RWPE2 (cell line): ENCODE data around the gene GORASP1.

Experiments used
- ATAC-seq: fragments of 200-7000 bp; cut with Tn5 transposase; 3 replicates; pipeline ENCODE4 v1.9.1; 2021; ENCODE audit warnings: low read depth
- DNase-seq: peaks from one replicate; pipeline ENCODE4 v3.0.0-alpha.2; 2020; ENCODE audit warnings: low spot score
- H3K27ac ChIP-seq: fragments of 450-650 bp; 2 replicates; pipeline ENCODE4 v1.5.1; 2017; ENCODE audit warnings: mild to moderate bottlenecking; ENCODE audit not compliant: poor library complexity, severe bottlenecking
- H3K27me3 ChIP-seq: fragments of 250-450 bp; sonication (Bioruptor Pico); 2 replicates; pipeline ENCODE4 v1.5.1; 2021; ENCODE audit warnings: mild to moderate bottlenecking, moderate library complexity; ENCODE audit not compliant: insufficient read depth, poor library complexity, severe bottlenecking
- H3K36me3 ChIP-seq: fragments of 250-450 bp; sonication (Bioruptor Pico); 2 replicates; pipeline ENCODE4 v1.5.1; 2020; ENCODE audit warnings: low read depth, mild to moderate bottlenecking, moderate library complexity
- H3K4me1 ChIP-seq: fragments of 250-450 bp; sonication (Bioruptor Pico); 2 replicates; pipeline ENCODE4 v1.5.1; 2021; ENCODE audit warnings: mild to moderate bottlenecking, moderate library complexity; ENCODE audit not compliant: insufficient read depth, poor library complexity, severe bottlenecking
- H3K4me3 ChIP-seq: fragments of 250-450 bp; sonication (Bioruptor Pico); 2 replicates; pipeline ENCODE4 v1.5.1; 2021; ENCODE audit warnings: mild to moderate bottlenecking, moderate library complexity; ENCODE audit not compliant: severe bottlenecking
- H3K9me3 ChIP-seq: fragments of 250-450 bp; sonication (Bioruptor Pico); 2 replicates; pipeline ENCODE4 v1.5.1; 2021; ENCODE audit warnings: mild to moderate bottlenecking, moderate library complexity; ENCODE audit not compliant: severe bottlenecking
- CTCF ChIP-seq: fragments of 450-650 bp; IDR thresholded peaks from one replicate; pipeline ENCODE4 v1.5.1; 2017; ENCODE audit warnings: mild to moderate bottlenecking, moderate library complexity; ENCODE audit not compliant: poor library complexity, severe bottlenecking

Gene GORASP1

GRCh38 chr3:39107388-39108199, at the start of gene GORASP1, which contains the start of gene TTC21A:
Gene GORASP1 (minus strand): TSS chr3:39107627. CDS start chr3:39107541, 86 bp downstream.
Gene TTC21A (plus strand): TSS chr3:39107680. CDS start chr3:39107838, 158 bp downstream.
- Histone ChIP-seq H3K27ac (peak within 1 kb of the TSS; percentile 65), H3K9me3 (no peaks in the 10 kb centered on the region), H3K4me3 (peak within 1 kb of the TSS; percentile 84), H3K27me3 (no peaks in the 10 kb centered on the region), H3K4me1 (peaks cover 14% of the 10 kb centered on the region), H3K36me3 (no peaks in the 10 kb centered on the region)
- ATAC-seq = peak; percentile 82
- no peak for DNase-seq
- no peak for TF ChIP-seq CTCF

DNA sequence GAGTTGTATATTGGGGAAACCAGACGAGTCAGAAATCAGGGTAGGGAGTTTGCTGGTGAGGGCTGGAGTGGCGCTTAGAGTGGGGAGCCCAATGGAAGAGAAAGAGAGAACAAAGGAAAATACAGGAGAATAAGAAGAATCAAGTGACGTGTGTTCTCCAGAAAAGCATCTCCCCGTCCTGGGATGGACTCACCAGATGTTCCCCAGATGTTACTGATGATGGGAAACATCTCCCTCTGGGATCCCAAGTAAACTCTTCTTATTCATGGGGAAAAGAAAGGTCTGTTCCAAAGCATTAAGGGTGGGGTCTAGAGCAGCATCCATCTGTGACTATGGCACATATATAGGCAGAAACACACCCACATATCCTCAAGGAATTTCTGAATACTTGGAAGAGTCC, 49.0 kb upstream of the GORASP1 start:
- DNase-seq = no peak
- no peak overlapping the region for H3K27ac ChIP-seq
- no peaks in the 10 kb centered on the region for H3K27me3 ChIP-seq
- no peak for ATAC-seq
- peaks cover 6% of the 10 kb centered on the region for H3K4me1 ChIP-seq
- H3K9me3 ChIP-seq = no peaks in the 10 kb centered on the region
- no peaks in the 10 kb centered on the region for H3K36me3 ChIP-seq
- H3K4me3 ChIP-seq = no peak overlapping the region
- TF ChIP-seq CTCF = no peak

GRCh38 chr3:39154280-39155021, 47.0 kb upstream of the GORASP1 start:
- Histone ChIP-seq H3K36me3 (no peaks in the 10 kb centered on the region), H3K4me3 (no peak overlapping the region), H3K27me3 (no peaks in the 10 kb centered on the region), H3K27ac (peak overlapping the region; percentile 98), H3K4me1 (peaks cover 23% of the 10 kb centered on the region), H3K9me3 (no peaks in the 10 kb centered on the region)
- no peak for TF ChIP-seq CTCF
- DNase-seq = no peak
- no peak for ATAC-seq

- peaks cover 29% of the 10 kb centered on the region for H3K4me1 ChIP-seq
- peak overlapping the region; percentile 79 for H3K4me3 ChIP-seq
- peak overlapping the region; percentile 98 for H3K27ac ChIP-seq
- no peaks in the 10 kb centered on the region for H3K36me3 ChIP-seq
- H3K9me3 ChIP-seq = no peaks in the 10 kb centered on the region
- TF ChIP-seq CTCF = no peak
- no peak for DNase-seq
- ATAC-seq = no peak
- no peaks in the 10 kb centered on the region for H3K27me3 ChIP-seq
Observed at GRCh38 chr3:39153977-39154279, 46.5 kb upstream of the GORASP1 start.
